H9 (cell line): Measurements from ENCODE around the gene MEF2A. TPM values are rescaled to one million over a fixed set of nuclear protein-coding genes. Genes with fewer than 3 reads are reported as not detected.

Source experiments
- DNase-seq: peaks from one replicate; pipeline ENCODE4 v3.0.0-alpha.2; 2017
- H2AFZ ChIP-seq: one replicate; pipeline ENCODE4 v1.6.1; 2013; ENCODE audit warnings: mild to moderate bottlenecking, low read length, control low read depth, moderate library complexity
- H2AK5ac ChIP-seq: 2 replicates; pipeline ENCODE4 v1.6.1; 2013; ENCODE audit warnings: low read length, control low read depth, mixed read lengths; ENCODE audit not compliant: insufficient read length
- H2BK120ac ChIP-seq: one replicate; pipeline ENCODE4 v1.6.1; 2013; ENCODE audit warnings: low read depth, mild to moderate bottlenecking, low read length, control low read depth, inconsistent platforms; ENCODE audit not compliant: poor library complexity, severe bottlenecking
- H2BK12ac ChIP-seq: 2 replicates; pipeline ENCODE4 v1.6.1; 2013; ENCODE audit warnings: low read length, control low read depth, mixed read lengths, low read depth; ENCODE audit not compliant: insufficient read length
- H2BK15ac ChIP-seq: 2 replicates; pipeline ENCODE4 v1.6.1; 2013; ENCODE audit warnings: low read depth, low read length, control low read depth
- H2BK20ac ChIP-seq: one replicate; pipeline ENCODE4 v1.6.1; 2013; ENCODE audit warnings: low read depth, mild to moderate bottlenecking, low read length, control low read depth, inconsistent platforms; ENCODE audit not compliant: poor library complexity, severe bottlenecking
- H2BK5ac ChIP-seq: 2 replicates; pipeline ENCODE4 v1.6.1; 2013; ENCODE audit warnings: low read length, control low read depth, mixed read lengths; ENCODE audit not compliant: insufficient read length
- H3K14ac ChIP-seq: 2 replicates; pipeline ENCODE4 v1.6.1; 2013; ENCODE audit warnings: low read length, control low read depth; ENCODE audit not compliant: insufficient read depth
- H3K18ac ChIP-seq: 2 replicates; pipeline ENCODE4 v1.6.1; 2013; ENCODE audit warnings: low read depth, mild to moderate bottlenecking, mixed read lengths, low read length, control low read depth; ENCODE audit not compliant: insufficient read length
- H3K23ac ChIP-seq: 2 replicates; pipeline ENCODE4 v1.6.1; 2013; ENCODE audit warnings: low read length, control low read depth, mixed read lengths, low read depth; ENCODE audit not compliant: insufficient read length
- H3K23me2 ChIP-seq: 2 replicates; pipeline ENCODE4 v1.6.1; 2013; ENCODE audit warnings: low read depth, mild to moderate bottlenecking, mixed read lengths, low read length, control low read depth; ENCODE audit not compliant: insufficient read length, poor library complexity, severe bottlenecking
- H3K27ac ChIP-seq: 2 replicates; pipeline ENCODE4 v1.5.1; 2013; ENCODE audit warnings: low read length, control low read depth, mixed read lengths, low read depth; ENCODE audit not compliant: insufficient read length
- H3K27me3 ChIP-seq: 2 replicates; pipeline ENCODE4 v1.6.1; 2013; ENCODE audit warnings: low read length, control low read depth, inconsistent platforms; ENCODE audit not compliant: insufficient read depth
- H3K4ac ChIP-seq: 2 replicates; pipeline ENCODE4 v1.6.1; 2013; ENCODE audit warnings: low read depth, mild to moderate bottlenecking, control low read depth, inconsistent platforms, low read length, moderate library complexity
- H3K4me1 ChIP-seq: 2 replicates; pipeline ENCODE4 v1.6.1; 2013; ENCODE audit warnings: low read length, control low read depth, inconsistent platforms; ENCODE audit not compliant: insufficient read depth
- H3K4me2 ChIP-seq: 2 replicates; pipeline ENCODE4 v1.6.1; 2013; ENCODE audit warnings: low read length, control low read depth, mixed read lengths; ENCODE audit not compliant: insufficient read length, insufficient read depth
- H3K56ac ChIP-seq: 2 replicates; pipeline ENCODE4 v1.6.1; 2013; ENCODE audit warnings: low read depth, mild to moderate bottlenecking, mixed read lengths, low read length, control low read depth; ENCODE audit not compliant: insufficient read length
- H3K79me1 ChIP-seq: 2 replicates; pipeline ENCODE4 v1.6.1; 2013; ENCODE audit warnings: low read depth, mild to moderate bottlenecking, moderate library complexity, low read length, control low read depth, inconsistent platforms; ENCODE audit not compliant: insufficient read depth, poor library complexity, severe bottlenecking
- H3K79me2 ChIP-seq: 2 replicates; pipeline ENCODE4 v1.6.1; 2013; ENCODE audit warnings: low read length, control low read depth, inconsistent platforms; ENCODE audit not compliant: insufficient read depth
- H3K9ac ChIP-seq: 2 replicates; pipeline ENCODE4 v1.6.1; 2013; ENCODE audit warnings: low read length, control low read depth, mixed read lengths; ENCODE audit not compliant: insufficient read length; ENCODE audit errors: extremely low read depth
- H3K9me3 ChIP-seq: one replicate; pipeline ENCODE4 v1.6.1; 2013; ENCODE audit warnings: low read depth, low read length, inconsistent platforms; ENCODE audit not compliant: control insufficient read depth
- H3T11ph ChIP-seq: one replicate; pipeline ENCODE4 v1.6.1; 2013; ENCODE audit warnings: mild to moderate bottlenecking, low read length, control low read depth, inconsistent platforms
- H4K20me1 ChIP-seq: one replicate; pipeline ENCODE4 v1.6.1; 2013; ENCODE audit not compliant: control insufficient read depth, insufficient read length, insufficient read depth
- H4K5ac ChIP-seq: 2 replicates; pipeline ENCODE4 v1.6.1; 2013; ENCODE audit warnings: low read depth, mild to moderate bottlenecking, mixed read lengths, low read length, control low read depth; ENCODE audit not compliant: insufficient read length
- H4K8ac ChIP-seq: replicated peaks from 2 replicates; pipeline ENCODE4 v1.6.1; 2013; ENCODE audit warnings: low read length, control low read depth, mixed read lengths, low read depth; ENCODE audit not compliant: insufficient read length
- H4K91ac ChIP-seq: 2 replicates; pipeline ENCODE4 v1.6.1; 2013; ENCODE audit warnings: low read depth, mild to moderate bottlenecking, moderate library complexity, mixed read lengths, low read length, control low read depth; ENCODE audit not compliant: insufficient read length
- H3K27ac Mint-ChIP-seq, 3 experiments: 2 replicates in 2 of 3; 3 replicates in 1 of 3; pipeline ENCODE4 v1.8.0; 2020 to 2021; ENCODE audit warnings: mixed read lengths in 3 of 3, mild to moderate bottlenecking in 1 of 3, moderate library complexity in 1 of 3
- H3K27me3 Mint-ChIP-seq: 2 replicates; pipeline ENCODE4 v1.8.0; 2021; ENCODE audit warnings: low read depth, mild to moderate bottlenecking, moderate library complexity, mixed read lengths
- H3K36me3 Mint-ChIP-seq, 3 experiments: 2 replicates in 2 of 3; 3 replicates in 1 of 3; pipeline ENCODE4 v1.8.0; 2020 to 2021; ENCODE audit warnings: low read depth in 3 of 3, mixed read lengths in 3 of 3; ENCODE audit not compliant: insufficient read depth in 1 of 3
- H3K4me1 Mint-ChIP-seq, 2 experiments: 2 replicates each; pipeline ENCODE4 v1.8.0; 2020; ENCODE audit warnings: mixed read lengths in 2 of 2
- H3K4me3 Mint-ChIP-seq, 2 experiments: 2 replicates in 1 of 2; 3 replicates in 1 of 2; pipeline ENCODE4 v1.8.0; 2020 to 2021; ENCODE audit warnings: mild to moderate bottlenecking in 2 of 2, mixed read lengths in 2 of 2, moderate library complexity in 1 of 2
- H3K9me3 Mint-ChIP-seq, 2 experiments: 2 replicates in 1 of 2; 3 replicates in 1 of 2; pipeline ENCODE4 v1.8.0; 2020; ENCODE audit warnings: mild to moderate bottlenecking in 2 of 2, mixed read lengths in 2 of 2, moderate library complexity in 1 of 2
- WGBS: extraction: QIAGEN DNeasy Blood & Tissue Kit; methylation state at CpG from one replicate; pipeline ENCODE4 v1.1.7; 2013; ENCODE audit warnings: missing lambda C conversion rate, low lambda C conversion rate, mixed read lengths; ENCODE audit not compliant: insufficient read length; ENCODE audit errors: extremely low coverage; 5-methylcytosine and 5-hydroxymethylcytosine counted together
- total RNA-seq: library from RNA; stranded (reverse); gene quantifications from 2 replicates; pipeline ENCODE4 v1.2.1, GENCODE V29; 2021
- TF ChIP-seq, protein P1 (sequence below): fragments of 200-600 bp; sonication (generic); conservative IDR thresholded peaks from 3 replicates; pipeline ENCODE4 v1.8.0; 2021; ENCODE audit warnings: antibody characterized with exemption, mild to moderate bottlenecking

The MEF2A gene
- total RNA-seq, 1 experiment from 2014 or later, result 20.7 TPM

- Histone ChIP-seq H2BK15ac (no peak overlapping the region), H3K4me2 (no peak overlapping the region), H4K8ac (no peak overlapping the region), H3K79me1 (no peaks in the 10 kb centered on the region), H3K56ac (no peak overlapping the region), H3K4me1 (no peaks in the 10 kb centered on the region; the same call in 1 of the 2 replicates), H3T11ph (no peak overlapping the region), H2BK12ac (no peak overlapping the region), H3K14ac (no peak overlapping the region), H2AK5ac (no peak overlapping the region), H3K23me2 (no peaks in the 10 kb centered on the region), H3K9ac (no peak overlapping the region), H4K5ac (no peak overlapping the region), H2BK20ac (no peak overlapping the region), H3K23ac (no peak overlapping the region), H3K9me3 (no peaks in the 10 kb centered on the region), H4K91ac (no peak overlapping the region), H3K18ac (no peak overlapping the region), H3K27ac (no peak overlapping the region), H2BK120ac (no peak overlapping the region), H2AFZ (no peak overlapping the region), H3K27me3 (no peaks in the 10 kb centered on the region), H2BK5ac (no peak overlapping the region), H3K79me2 (peaks cover 1% of the 10 kb centered on the region; the same call in 1 of the 2 replicates), H3K4ac (no peak overlapping the region), H4K20me1 (no peaks in the 10 kb centered on the region)
- no peak overlapping the region for H3K4me3 Mint-ChIP-seq
- DNase-seq, result no peak
- no peaks in the 10 kb centered on the region for H3K27me3 Mint-ChIP-seq
- no CpG with 5 or more reads among the region's 5 CpGs for whole genome bisulfite sequencing
- peaks cover 0 to 17% (median 4%) of the 10 kb centered on the region in 3 experiments; a peak in 3 of 7 replicates for H3K36me3 Mint-ChIP-seq
- H3K9me3 Mint-ChIP-seq, result no peaks in the 10 kb centered on the region
- peaks cover 37 to 42% of the 10 kb centered on the region in 2 experiments for H3K4me1 Mint-ChIP-seq
- H3K27ac Mint-ChIP-seq, result peak overlapping the region in 1 of 3 experiments; percentile 96; a peak in 3 of 7 replicates
- TF ChIP-seq, protein P1, sequence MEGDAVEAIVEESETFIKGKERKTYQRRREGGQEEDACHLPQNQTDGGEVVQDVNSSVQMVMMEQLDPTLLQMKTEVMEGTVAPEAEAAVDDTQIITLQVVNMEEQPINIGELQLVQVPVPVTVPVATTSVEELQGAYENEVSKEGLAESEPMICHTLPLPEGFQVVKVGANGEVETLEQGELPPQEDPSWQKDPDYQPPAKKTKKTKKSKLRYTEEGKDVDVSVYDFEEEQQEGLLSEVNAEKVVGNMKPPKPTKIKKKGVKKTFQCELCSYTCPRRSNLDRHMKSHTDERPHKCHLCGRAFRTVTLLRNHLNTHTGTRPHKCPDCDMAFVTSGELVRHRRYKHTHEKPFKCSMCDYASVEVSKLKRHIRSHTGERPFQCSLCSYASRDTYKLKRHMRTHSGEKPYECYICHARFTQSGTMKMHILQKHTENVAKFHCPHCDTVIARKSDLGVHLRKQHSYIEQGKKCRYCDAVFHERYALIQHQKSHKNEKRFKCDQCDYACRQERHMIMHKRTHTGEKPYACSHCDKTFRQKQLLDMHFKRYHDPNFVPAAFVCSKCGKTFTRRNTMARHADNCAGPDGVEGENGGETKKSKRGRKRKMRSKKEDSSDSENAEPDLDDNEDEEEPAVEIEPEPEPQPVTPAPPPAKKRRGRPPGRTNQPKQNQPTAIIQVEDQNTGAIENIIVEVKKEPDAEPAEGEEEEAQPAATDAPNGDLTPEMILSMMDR, result no peak
These were observed 40.2 kb downstream of the MEF2A start for GRCh38 chr15:99605990-99606389.
